ENCODE results near the gene S100A13.

DNA sequence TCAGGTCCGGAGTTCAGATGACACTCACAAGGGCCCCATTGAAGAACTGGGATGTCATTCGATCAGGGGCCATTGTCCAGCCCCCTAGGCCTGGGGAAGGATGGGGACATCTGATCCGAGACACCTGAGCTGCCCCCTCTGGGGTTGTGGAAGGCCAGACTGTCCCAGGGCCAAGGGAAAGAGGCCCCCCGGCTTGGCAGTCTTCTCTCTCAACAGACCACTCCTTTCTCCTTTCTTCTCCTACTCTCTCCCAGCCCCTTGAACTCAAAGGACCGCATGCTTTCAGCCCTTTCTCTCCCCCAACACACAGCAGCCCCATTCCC lies 2.0 kb upstream of the S100A13 start:
- TF ChIP-seq, protein P1, sequence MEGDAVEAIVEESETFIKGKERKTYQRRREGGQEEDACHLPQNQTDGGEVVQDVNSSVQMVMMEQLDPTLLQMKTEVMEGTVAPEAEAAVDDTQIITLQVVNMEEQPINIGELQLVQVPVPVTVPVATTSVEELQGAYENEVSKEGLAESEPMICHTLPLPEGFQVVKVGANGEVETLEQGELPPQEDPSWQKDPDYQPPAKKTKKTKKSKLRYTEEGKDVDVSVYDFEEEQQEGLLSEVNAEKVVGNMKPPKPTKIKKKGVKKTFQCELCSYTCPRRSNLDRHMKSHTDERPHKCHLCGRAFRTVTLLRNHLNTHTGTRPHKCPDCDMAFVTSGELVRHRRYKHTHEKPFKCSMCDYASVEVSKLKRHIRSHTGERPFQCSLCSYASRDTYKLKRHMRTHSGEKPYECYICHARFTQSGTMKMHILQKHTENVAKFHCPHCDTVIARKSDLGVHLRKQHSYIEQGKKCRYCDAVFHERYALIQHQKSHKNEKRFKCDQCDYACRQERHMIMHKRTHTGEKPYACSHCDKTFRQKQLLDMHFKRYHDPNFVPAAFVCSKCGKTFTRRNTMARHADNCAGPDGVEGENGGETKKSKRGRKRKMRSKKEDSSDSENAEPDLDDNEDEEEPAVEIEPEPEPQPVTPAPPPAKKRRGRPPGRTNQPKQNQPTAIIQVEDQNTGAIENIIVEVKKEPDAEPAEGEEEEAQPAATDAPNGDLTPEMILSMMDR (IDR thresholded peaks at IDR 0.05; ENCODE audit: insufficient read depth, low read length, poor library complexity, severe bottlenecking) = no peak
- TF ChIP-seq EZH2phosphoT487 (conservative IDR thresholded peaks at IDR 0.05; ENCODE audit: low read length) = no peak
